ENCODE data around the gene BTBD2.

Gene BTBD2

DNA sequence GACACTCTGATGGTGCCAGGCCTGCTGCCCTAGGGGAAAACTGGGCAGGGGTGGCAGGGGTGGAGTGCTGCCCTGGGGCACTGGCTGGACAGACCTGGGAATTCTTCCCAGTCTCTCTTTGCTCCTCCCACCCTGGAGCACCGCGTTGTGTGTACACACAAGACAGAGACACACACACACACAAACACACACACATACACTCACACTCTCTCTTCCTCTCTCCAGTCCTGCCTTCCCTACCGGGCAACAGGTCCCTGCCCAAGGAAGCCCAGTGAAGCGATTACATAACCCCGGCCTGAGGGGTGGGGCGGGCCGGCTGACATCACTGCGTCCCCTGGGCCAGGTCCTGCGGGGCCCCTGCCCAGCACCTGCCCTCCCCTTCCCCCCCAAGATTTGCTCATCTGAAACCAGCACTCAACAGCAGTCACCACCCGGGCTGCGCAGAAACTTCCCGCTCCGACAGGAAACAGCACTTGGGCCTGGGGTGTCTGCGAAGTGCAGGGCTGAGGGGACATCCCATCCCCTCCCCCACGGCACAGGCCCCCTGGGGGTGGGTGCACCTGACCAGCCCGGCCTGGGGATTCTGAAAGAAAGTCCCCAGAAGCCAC is 34.3 kb upstream of the BTBD2 start:
- Histone ChIP-seq H3K36me3 (ENCODE audit: control insufficient read depth, insufficient read depth, low read length) (peaks cover 29% of the 10 kb centered on the region), H3K4me1 (ENCODE audit: control insufficient read depth, insufficient read depth, low read length) (peaks cover 17% of the 10 kb centered on the region; the same call in 1 of the 2 replicates), H3K9ac (ENCODE audit: low read length) (peak overlapping the region; percentile 79), H3K4me3 (ENCODE audit: low read depth, low read length) (peak overlapping the region; percentile 95), H3K27me3 (ENCODE audit: control insufficient read depth, insufficient read depth, low read length) (no peaks in the 10 kb centered on the region), H3K9me3 (ENCODE audit: control insufficient read depth, insufficient read depth, low read depth, low read length) (no peaks in the 10 kb centered on the region), H3K27ac (ENCODE audit: low read depth, low read length) (peak overlapping the region; percentile 77; the same call in 1 of the 2 replicates)

DNA sequence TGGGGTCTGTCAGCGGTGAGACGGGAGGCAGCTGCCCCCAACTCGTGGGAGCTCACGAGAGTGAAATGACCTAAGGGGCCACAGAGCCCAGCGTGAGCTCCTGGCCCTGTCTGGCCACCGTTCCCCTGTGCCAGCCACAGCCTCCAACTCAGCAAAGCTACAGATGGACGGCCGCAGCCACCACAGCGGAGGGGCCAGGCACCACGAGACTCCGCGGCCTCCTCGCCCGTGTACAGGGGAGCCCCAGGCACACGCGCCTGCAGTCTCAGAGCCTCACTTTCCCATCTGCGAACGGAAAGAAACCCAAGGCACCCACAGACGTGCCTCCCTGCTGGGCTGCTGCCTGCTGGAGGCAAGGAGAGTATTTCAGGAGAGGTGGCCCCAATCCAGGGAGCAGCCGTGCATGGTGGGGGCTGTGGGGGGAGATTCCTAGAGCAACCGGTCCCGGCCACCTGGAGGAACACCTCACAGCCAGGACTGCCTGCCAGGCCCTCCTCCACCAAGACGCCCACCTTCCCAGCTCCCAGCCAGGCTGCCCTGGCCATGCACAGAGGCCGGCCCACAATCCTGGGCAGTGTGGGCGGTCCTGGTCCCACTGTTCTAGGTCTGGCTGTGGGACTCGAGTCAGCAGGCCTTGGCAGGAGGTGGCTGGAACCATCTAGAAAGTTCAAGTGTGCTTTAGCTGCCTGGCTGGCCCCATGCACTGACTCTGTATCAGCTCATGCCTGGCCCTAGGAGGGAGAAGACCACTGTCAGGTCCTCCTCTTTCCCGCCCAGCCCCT is 33.6 kb upstream of the BTBD2 start:
- Histone ChIP-seq H3K36me3 (ENCODE audit: control insufficient read depth, insufficient read depth, low read length) (peaks cover 33% of the 10 kb centered on the region), H3K4me1 (ENCODE audit: control insufficient read depth, insufficient read depth, low read length) (peaks cover 17% of the 10 kb centered on the region; the same call in 1 of the 2 replicates), H3K4me3 (ENCODE audit: low read depth, low read length) (peak overlapping the region; percentile 95), H3K27ac (ENCODE audit: low read depth, low read length) (no peak overlapping the region), H3K9ac (ENCODE audit: low read length) (peak overlapping the region; percentile 79), H3K9me3 (ENCODE audit: control insufficient read depth, insufficient read depth, low read depth, low read length) (no peaks in the 10 kb centered on the region), H3K27me3 (ENCODE audit: control insufficient read depth, insufficient read depth, low read length) (no peaks in the 10 kb centered on the region)

DNA sequence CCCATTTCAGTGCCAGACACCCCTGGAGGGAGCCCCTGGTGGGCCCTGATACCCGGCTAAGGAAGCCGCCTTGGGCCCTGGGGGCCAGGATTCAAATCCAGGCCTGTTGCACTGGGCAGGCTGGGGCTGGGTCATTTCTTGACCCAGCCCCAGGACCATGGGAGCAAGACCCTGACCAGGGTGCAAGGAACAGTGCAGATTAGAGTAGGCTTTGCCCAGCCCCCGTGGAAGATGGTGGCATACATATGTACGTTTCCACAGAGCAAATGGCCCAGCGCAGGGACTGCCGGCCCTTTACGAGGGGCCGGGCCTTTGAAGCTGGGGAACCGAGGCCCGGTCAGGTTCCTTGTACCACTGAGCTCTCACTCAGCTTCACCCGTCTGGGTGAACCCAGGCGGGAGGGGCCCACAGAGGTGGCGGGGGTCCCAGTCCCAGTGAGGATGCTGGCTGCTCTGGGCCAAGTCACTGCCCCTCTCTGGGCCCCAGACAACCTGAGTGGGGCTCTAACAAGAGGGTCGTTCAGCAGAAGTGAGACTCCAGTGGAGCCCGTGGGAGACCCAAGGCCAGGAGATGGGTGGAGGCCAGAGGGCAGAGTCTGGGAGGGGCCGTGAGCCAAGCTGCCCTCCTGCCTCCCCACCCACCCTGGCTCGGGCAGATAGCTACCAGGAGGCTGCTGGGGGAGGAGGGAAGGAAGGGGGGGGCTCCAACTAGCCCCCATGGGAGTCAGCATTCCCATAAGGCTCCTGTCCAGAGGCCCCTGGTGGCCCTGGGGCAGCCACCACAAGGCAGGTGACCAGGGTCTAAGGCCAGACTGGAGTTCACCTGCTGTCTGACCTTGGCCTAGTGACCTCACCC is 32.8 kb upstream of the BTBD2 start:
- Histone ChIP-seq H3K27ac (ENCODE audit: low read depth, low read length) (no peak overlapping the region; the same call in 1 of the 2 replicates), H3K36me3 (ENCODE audit: control insufficient read depth, insufficient read depth, low read length) (peaks cover 36% of the 10 kb centered on the region), H3K4me1 (ENCODE audit: control insufficient read depth, insufficient read depth, low read length) (peaks cover 17% of the 10 kb centered on the region; the same call in 1 of the 2 replicates), H3K27me3 (ENCODE audit: control insufficient read depth, insufficient read depth, low read length) (no peaks in the 10 kb centered on the region), H3K4me3 (ENCODE audit: low read depth, low read length) (no peak overlapping the region), H3K9me3 (ENCODE audit: control insufficient read depth, insufficient read depth, low read depth, low read length) (no peaks in the 10 kb centered on the region), H3K9ac (ENCODE audit: low read length) (no peak overlapping the region)

DNA sequence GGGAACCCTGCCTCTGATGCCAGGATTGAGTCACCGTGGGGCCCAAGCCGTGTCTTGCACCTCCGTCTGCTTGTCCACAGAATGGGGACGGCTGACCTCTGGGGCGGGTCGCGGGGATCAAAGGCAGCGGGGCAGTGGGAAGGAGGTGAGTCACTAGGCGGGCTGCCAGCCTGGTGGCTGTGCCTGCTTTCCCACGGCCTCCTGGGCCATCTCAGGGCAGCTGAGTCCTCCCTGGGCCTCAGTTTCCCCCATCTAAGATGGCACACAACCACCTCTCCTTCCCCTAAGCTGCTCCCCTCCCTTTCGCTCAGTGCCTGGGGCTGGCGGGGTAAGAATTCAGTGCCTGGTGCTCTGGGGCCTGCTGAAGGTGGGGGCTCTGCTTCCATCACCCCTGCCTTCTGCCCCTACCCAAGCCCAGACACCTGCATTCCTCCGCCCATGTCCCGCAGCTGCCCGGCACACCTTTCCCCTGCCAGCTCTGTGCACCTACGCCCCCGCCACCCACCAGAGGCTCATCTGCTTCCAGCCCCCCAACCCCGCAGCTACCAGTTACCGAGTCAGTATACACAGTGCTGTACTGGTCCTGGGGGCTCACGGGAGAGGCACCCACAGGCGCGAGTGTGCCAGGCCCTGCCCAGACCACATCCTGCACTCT is 32.1 kb upstream of the BTBD2 start:
- Histone ChIP-seq H3K27me3 (ENCODE audit: control insufficient read depth, insufficient read depth, low read length) (no peaks in the 10 kb centered on the region), H3K9ac (ENCODE audit: low read length) (no peak overlapping the region), H3K4me1 (ENCODE audit: control insufficient read depth, insufficient read depth, low read length) (peaks cover 24% of the 10 kb centered on the region), H3K27ac (ENCODE audit: low read depth, low read length) (no peak overlapping the region; the same call in 1 of the 2 replicates), H3K9me3 (ENCODE audit: control insufficient read depth, insufficient read depth, low read depth, low read length) (no peaks in the 10 kb centered on the region), H3K4me3 (ENCODE audit: low read depth, low read length) (no peak overlapping the region), H3K36me3 (ENCODE audit: control insufficient read depth, insufficient read depth, low read length) (peaks cover 43% of the 10 kb centered on the region)

DNA sequence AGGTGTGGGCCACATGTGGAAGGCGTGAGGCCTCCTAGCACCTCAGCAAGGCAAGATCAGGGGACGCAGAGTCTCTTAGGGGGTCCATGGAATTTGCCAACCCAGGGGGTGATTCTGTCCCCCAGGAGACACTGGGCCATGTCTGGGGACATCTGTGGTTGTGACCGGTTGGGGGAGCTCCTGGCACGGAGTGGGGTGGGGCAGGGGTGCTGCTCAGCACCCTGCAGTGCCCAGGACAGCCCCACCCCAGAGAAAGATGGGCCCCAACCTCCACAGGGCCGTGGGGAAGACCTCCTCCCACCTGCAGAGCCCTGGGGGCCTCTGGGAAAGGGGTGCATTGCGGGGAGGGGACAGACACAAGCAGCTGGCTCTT is 31.5 kb upstream of the BTBD2 start:
- Histone ChIP-seq H3K9me3 (ENCODE audit: control insufficient read depth, insufficient read depth, low read depth, low read length) (no peaks in the 10 kb centered on the region), H3K4me1 (ENCODE audit: control insufficient read depth, insufficient read depth, low read length) (peaks cover 28% of the 10 kb centered on the region), H3K27me3 (ENCODE audit: control insufficient read depth, insufficient read depth, low read length) (no peaks in the 10 kb centered on the region), H3K27ac (ENCODE audit: low read depth, low read length) (no peak overlapping the region), H3K36me3 (ENCODE audit: control insufficient read depth, insufficient read depth, low read length) (peaks cover 45% of the 10 kb centered on the region), H3K9ac (ENCODE audit: low read length) (no peak overlapping the region), H3K4me3 (ENCODE audit: low read depth, low read length) (no peak overlapping the region)

DNA sequence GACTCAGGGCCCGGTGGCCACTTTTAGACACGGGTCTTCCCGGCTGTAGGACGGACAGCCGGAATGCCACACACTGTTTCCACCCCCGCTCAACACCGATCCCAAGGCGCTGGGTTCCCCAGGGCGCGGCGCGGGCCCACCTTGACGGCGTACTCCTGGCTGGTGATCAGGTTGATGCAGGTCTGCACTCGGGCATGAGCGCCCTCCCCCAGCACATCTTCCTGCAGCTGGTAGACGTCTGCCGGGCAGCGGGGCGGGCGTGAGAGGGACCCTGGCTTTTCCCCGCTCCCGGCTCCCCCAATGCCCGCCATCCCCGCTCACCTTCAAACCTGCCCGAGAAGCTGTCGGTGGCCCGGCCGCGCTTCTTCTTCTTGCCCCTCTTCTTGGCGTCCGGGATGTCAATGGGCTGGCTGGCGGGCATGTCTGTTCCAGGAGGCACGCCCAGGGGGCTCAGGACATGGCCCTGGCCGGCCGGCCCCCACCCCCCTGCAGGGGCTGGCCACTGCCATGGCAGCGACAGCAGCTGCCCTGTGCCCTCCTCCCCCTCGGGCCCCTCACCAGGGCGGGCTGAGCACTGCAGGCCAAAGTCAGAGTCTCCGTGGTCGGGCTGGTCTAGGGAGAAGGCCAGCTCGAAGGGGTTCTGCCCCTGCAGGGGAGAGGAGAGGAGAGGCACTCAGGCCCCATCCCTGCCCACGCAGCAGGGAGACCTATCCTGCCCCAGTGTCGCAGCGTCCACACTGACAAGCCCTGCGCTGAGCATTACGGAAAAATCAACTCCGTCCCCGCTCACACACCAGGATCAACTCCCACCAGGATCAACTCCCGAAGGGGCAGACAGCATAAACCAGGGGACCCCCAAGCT is 30.8 kb upstream of the BTBD2 start:
- H3K9ac ChIP-seq (ENCODE audit: low read length), result no peak overlapping the region
- peaks cover 49% of the 10 kb centered on the region for H3K36me3 ChIP-seq (ENCODE audit: control insufficient read depth, insufficient read depth, low read length)
- H3K4me1 ChIP-seq (ENCODE audit: control insufficient read depth, insufficient read depth, low read length), result peaks cover 29% of the 10 kb centered on the region
- H3K27ac ChIP-seq (ENCODE audit: low read depth, low read length), result no peak overlapping the region
- H3K9me3 ChIP-seq (ENCODE audit: control insufficient read depth, insufficient read depth, low read depth, low read length), result no peaks in the 10 kb centered on the region
- no peak overlapping the region for H3K4me3 ChIP-seq (ENCODE audit: low read depth, low read length)
- no peaks in the 10 kb centered on the region for H3K27me3 ChIP-seq (ENCODE audit: control insufficient read depth, insufficient read depth, low read length)

DNA sequence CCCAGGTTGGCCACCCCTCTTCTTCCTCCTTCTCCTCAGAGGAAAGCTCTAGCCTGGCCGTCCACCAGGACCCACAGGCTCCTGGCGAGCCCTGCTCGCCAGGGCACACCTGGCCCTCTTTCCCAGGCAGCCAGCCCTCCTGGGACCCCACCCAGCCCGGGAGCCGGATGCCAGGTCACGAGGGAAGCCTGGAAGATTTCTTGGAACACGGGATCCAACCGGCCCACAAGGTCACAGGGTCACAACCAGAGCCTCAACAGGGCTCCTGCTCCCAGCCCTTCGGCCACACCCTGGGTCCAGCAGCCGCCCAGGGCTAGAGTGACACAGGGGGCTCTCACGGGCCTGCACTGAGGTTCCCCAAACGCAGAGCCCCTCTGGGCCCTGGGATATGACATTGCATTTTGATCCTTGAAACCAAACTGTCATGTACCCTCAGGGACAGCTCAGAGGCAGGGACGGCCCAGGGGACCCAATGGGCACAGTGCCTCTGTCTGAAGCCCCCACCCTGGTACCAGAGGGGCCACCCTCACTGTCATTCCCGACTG is 30.1 kb upstream of the BTBD2 start:
- H3K9ac ChIP-seq (ENCODE audit: low read length), result no peak overlapping the region
- peaks cover 56% of the 10 kb centered on the region for H3K36me3 ChIP-seq (ENCODE audit: control insufficient read depth, insufficient read depth, low read length)
- no peaks in the 10 kb centered on the region for H3K9me3 ChIP-seq (ENCODE audit: control insufficient read depth, insufficient read depth, low read depth, low read length)
- no peaks in the 10 kb centered on the region for H3K27me3 ChIP-seq (ENCODE audit: control insufficient read depth, insufficient read depth, low read length)
- H3K4me3 ChIP-seq (ENCODE audit: low read depth, low read length), result no peak overlapping the region
- H3K4me1 ChIP-seq (ENCODE audit: control insufficient read depth, insufficient read depth, low read length), result peaks cover 29% of the 10 kb centered on the region
- H3K27ac ChIP-seq (ENCODE audit: low read depth, low read length), result no peak overlapping the region

DNA sequence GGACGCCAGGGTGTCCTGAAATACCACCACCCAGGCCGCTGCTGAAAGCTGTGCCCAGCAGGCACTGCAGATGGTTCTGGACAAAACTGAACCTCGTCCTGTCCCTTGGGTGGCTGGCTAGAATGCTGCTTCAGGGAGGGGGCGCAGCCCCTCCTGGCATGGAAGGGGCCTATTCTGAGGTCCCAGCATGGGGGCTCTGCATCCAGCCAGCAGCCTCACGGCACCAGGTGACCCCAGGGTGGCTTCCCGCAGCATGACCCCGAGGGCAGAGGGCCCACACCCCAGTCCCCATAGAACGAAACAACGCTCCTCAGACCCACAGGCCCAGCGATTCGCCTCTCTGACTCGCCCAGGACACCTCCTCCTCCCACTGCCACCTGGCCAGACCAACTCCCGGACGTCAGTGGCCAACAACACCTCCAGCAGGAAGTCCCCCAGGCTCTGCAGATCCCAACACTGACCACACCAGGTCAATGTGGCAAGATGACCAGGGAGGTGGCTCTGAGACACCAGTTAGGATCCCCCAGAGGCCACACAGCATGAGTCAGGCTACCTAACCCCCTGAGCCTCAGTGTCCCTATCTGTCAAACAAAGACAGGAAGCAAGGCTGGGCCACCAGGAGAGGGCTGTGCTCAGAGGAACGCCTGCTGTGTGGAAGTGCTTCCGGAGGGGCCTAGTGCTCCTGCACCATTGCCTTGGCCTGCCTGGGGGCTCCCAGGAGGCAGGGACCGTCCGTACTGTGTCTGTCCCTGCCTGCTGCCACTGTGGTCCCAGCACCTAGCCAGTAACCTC is 29.4 kb upstream of the BTBD2 start:
- Histone ChIP-seq H3K9ac (ENCODE audit: low read length) (no peak overlapping the region), H3K4me1 (ENCODE audit: control insufficient read depth, insufficient read depth, low read length) (peaks cover 26% of the 10 kb centered on the region), H3K27ac (ENCODE audit: low read depth, low read length) (no peak overlapping the region), H3K4me3 (ENCODE audit: low read depth, low read length) (no peak overlapping the region), H3K27me3 (ENCODE audit: control insufficient read depth, insufficient read depth, low read length) (no peaks in the 10 kb centered on the region), H3K36me3 (ENCODE audit: control insufficient read depth, insufficient read depth, low read length) (peaks cover 63% of the 10 kb centered on the region), H3K9me3 (ENCODE audit: control insufficient read depth, insufficient read depth, low read depth, low read length) (no peaks in the 10 kb centered on the region)

DNA sequence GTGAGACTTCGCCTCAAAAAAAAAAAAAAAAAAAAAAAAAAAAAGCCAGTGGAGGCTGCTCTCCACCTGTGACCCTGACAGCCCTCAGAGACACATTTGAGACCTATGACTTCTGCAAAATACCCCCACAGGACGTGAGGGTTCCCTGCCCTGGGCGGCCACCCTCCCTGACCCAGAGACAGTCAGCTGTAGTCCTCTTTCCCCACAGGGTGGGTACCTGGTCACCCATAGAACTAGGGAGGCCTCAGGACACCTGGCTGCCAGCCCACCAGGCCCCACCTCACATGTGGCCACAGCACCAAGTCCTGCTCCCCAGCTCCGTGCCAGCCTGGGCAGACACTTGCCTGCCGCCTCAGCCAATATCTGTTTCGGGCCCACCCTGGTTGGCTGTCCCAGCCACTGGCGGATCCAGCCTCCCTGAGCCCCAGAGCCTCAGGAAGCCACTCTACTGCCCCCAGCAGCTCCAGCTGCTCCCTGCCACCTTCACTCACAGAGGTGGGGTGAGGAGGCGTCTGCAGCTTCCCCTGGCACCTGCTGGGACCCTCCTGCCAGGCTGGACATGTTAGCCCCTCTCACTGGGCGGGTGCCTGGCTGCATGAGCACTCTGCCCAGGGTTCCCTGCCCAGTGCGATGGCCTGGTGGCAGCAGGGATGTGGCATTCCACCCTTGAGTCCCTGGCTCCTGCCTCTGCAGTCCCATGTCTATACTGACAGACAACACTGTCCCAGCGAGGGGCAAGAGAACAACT is 28.6 kb upstream of the BTBD2 start:
- peaks cover 63% of the 10 kb centered on the region for H3K36me3 ChIP-seq (ENCODE audit: control insufficient read depth, insufficient read depth, low read length)
- H3K4me1 ChIP-seq (ENCODE audit: control insufficient read depth, insufficient read depth, low read length), result peaks cover 20% of the 10 kb centered on the region
- no peak overlapping the region for H3K9ac ChIP-seq (ENCODE audit: low read length)

More for the DNA sequence above, 28.6 kb upstream of the BTBD2 start:
- H3K4me3 ChIP-seq (ENCODE audit: low read depth, low read length), result no peak overlapping the region
- no peaks in the 10 kb centered on the region for H3K27me3 ChIP-seq (ENCODE audit: control insufficient read depth, insufficient read depth, low read length)
- H3K27ac ChIP-seq (ENCODE audit: low read depth, low read length), result no peak overlapping the region
- H3K9me3 ChIP-seq (ENCODE audit: control insufficient read depth, insufficient read depth, low read depth, low read length), result no peaks in the 10 kb centered on the region

Measured in HUES6 (cell line).